A549 (cell line): Measurements from ENCODE around the gene ZNF496. TPM values are rescaled to one million over a fixed set of nuclear protein-coding genes. Genes with fewer than 3 reads are reported as not detected.

ENCODE experiments used
- ATAC-seq, 2 experiments: fragments of 200-7000 bp in 1 of 2; fragments of >200 bp in 1 of 2; cut with Nextera tagmentation in 1 of 2; cut with Tn5 transposase in 1 of 2; 3 replicates each; pipeline versions ENCODE4 v1.8.0 to v1.9.1; 2018 to 2020; ENCODE audit warnings: mild to moderate bottlenecking in 1 of 2, moderate library complexity in 1 of 2
- CTCF ChIA-PET: fragments of 300-600 bp; sonication (Branson Sonifier 250); formaldehyde crosslinking; extraction: SDS; loops from one replicate; lab custom pipeline; 2021; ENCODE audit warnings: antibody characterized with exemption, inconsistent platforms; lab: Yijun Ruan, JAX
- POLR2A ChIA-PET: fragments of 350-600 bp; formaldehyde crosslinking; extraction: SDS; loops from one replicate; lab custom pipeline; 2021; ENCODE audit warnings: antibody characterized with exemption, inconsistent platforms; lab: Yijun Ruan, JAX
- DNase-seq, 2 experiments: peaks; one replicate each; pipeline versions ENCODE4 v3.0.0 to v3.0.0-alpha.2; 2011 to 2016; ENCODE audit warnings: low read depth in 1 of 2, low spot score in 1 of 2
- FAIRE-seq: peaks from 2 replicates; lab custom pipeline; 2011; peaks lifted over from hg19 to GRCh38; lab: Jason Lieb, UNC
- H3K27ac ChIP-seq, 2 experiments: fragments of >200 bp; sonication (Bioruptor Twin); formaldehyde crosslinking; 3 replicates each; pipeline ENCODE4 v1.5.1; 2016 to 2017
- H3K4me1 ChIP-seq: fragments of >200 bp; sonication (Bioruptor Twin); formaldehyde crosslinking; 3 replicates; pipeline ENCODE4 v1.6.1; 2016
- H3K4me2 ChIP-seq: fragments of >200 bp; sonication (Bioruptor Twin); formaldehyde crosslinking; 3 replicates; pipeline ENCODE4 v1.6.1; 2016
- H3K4me3 ChIP-seq: fragments of >200 bp; sonication (Bioruptor Twin); formaldehyde crosslinking; 3 replicates; pipeline ENCODE4 v1.5.1; 2016
- H3K9me3 ChIP-seq: fragments of >200 bp; sonication (Bioruptor Twin); formaldehyde crosslinking; 3 replicates; pipeline ENCODE4 v1.6.1; 2016
- ATOH8 ChIP-seq: fragments of 250-450 bp; sonication (Bioruptor Pico); IDR thresholded peaks from 2 replicates; pipeline ENCODE4 v1.5.0; 2020; ENCODE audit warnings: low read depth, mild to moderate bottlenecking, moderate library complexity
- BCL3 ChIP-seq: fragments of >200 bp; sonication (Bioruptor Twin); formaldehyde crosslinking; IDR thresholded peaks from 3 replicates; pipeline ENCODE4 v1.6.1; 2016
- ELK1 ChIP-seq: fragments of 150-350 bp; IDR thresholded peaks from 2 replicates; pipeline ENCODE4 v1.6.1; 2014; ENCODE audit warnings: low read depth, mild to moderate bottlenecking, low read length
- EP300 ChIP-seq, 2 experiments: fragments of >200 bp; sonication (Bioruptor Twin); formaldehyde crosslinking; IDR thresholded peaks; 2 replicates in 1 of 2; 3 replicates in 1 of 2; pipeline ENCODE4 v1.6.1; 2016 to 2017
- FOSB ChIP-seq: fragments of 250-450 bp; sonication (Bioruptor Pico); IDR thresholded peaks from 2 replicates; pipeline ENCODE4 v1.5.0; 2020; ENCODE audit warnings: mild to moderate bottlenecking, moderate library complexity
- GATA3 ChIP-seq: IDR thresholded peaks from 2 replicates; pipeline ENCODE4 v1.6.1; 2012; ENCODE audit warnings: borderline replicate concordance
- HOXB13 ChIP-seq: fragments of 250-450 bp; sonication (Bioruptor Pico); IDR thresholded peaks from 2 replicates; pipeline ENCODE4 v1.5.0; 2020; ENCODE audit warnings: low read depth, mild to moderate bottlenecking, moderate library complexity
- MAFK ChIP-seq: fragments of 450-650 bp; IDR thresholded peaks from 2 replicates; pipeline ENCODE4 v1.6.1; 2014; ENCODE audit not compliant: partially characterized antibody
- MAX ChIP-seq: IDR thresholded peaks from 2 replicates; pipeline ENCODE4 v1.6.1; 2012
- MAZ ChIP-seq: fragments of 150-350 bp; IDR thresholded peaks from 2 replicates; pipeline ENCODE4 v1.6.1; 2014; ENCODE audit warnings: antibody characterized with exemption, low read depth, low read length, borderline replicate concordance
- MYC ChIP-seq: IDR thresholded peaks from 2 replicates; pipeline ENCODE4 v1.6.1; 2012; ENCODE audit warnings: mild to moderate bottlenecking, inconsistent platforms, low read length, improper control_type of control experiment, borderline replicate concordance
- NFE2L2 ChIP-seq: fragments of 150-350 bp; conservative IDR thresholded peaks from 2 replicates; pipeline ENCODE4 v1.6.1; 2014; ENCODE audit warnings: low read length
- POLR2A ChIP-seq: IDR thresholded peaks from 2 replicates; pipeline ENCODE4 v1.6.1; 2012; ENCODE audit warnings: mild to moderate bottlenecking, low read length
- RARB ChIP-seq: fragments of 250-450 bp; sonication (Bioruptor Pico); IDR thresholded peaks from 2 replicates; pipeline ENCODE4 v1.8.0; 2021; ENCODE audit warnings: mild to moderate bottlenecking, moderate library complexity
- RFX5 ChIP-seq: fragments of 450-650 bp; IDR thresholded peaks from 2 replicates; pipeline ENCODE4 v1.7.1; 2014; ENCODE audit warnings: antibody characterized with exemption, mild to moderate bottlenecking, moderate library complexity
- RNF2 ChIP-seq: fragments of 200-600 bp; sonication (generic); IDR thresholded peaks from 2 replicates; pipeline ENCODE4 v1.6.1; 2016; ENCODE audit warnings: low read depth, mild to moderate bottlenecking, antibody characterized with exemption, moderate library complexity, borderline replicate concordance
- SMC3 ChIP-seq: fragments of >200 bp; sonication (Bioruptor Twin); formaldehyde crosslinking; IDR thresholded peaks from 3 replicates; pipeline ENCODE4 v1.6.1; 2018; ENCODE audit warnings: inconsistent platforms
- ZC3H11A ChIP-seq: fragments of 450-650 bp; IDR thresholded peaks from 2 replicates; pipeline ENCODE4 v1.6.1; 2014; ENCODE audit warnings: antibody characterized with exemption, mild to moderate bottlenecking
- WGBS: methylation state at CpG from one replicate; pipeline ENCODE4 v1.1.6; 2017; ENCODE audit errors: missing lambda C conversion rate; 5-methylcytosine and 5-hydroxymethylcytosine counted together
- polyA plus RNA-seq, 4 experiments: library from polyadenylated mRNA; depleted of rRNA in 3 of 4; stranded (reverse); fragments of >200 nt; fragmentation: RNase III in 1 of 4; extraction: RNeasy Plus Mini Kit Qiagen cat#74134 plus additional on column Dnase treatment in 1 of 4; gene quantifications; 2 replicates in 3 of 4; 3 replicates in 1 of 4; pipeline ENCODE4 v1.2.3, GENCODE V29; 2011 to 2017

Gene ZNF496
- polyA plus RNA-seq, 2 of the 4 experiments (the other 2 are of a cell fraction): 13.1 to 16.1 TPM

- peaks cover 9% of the 10 kb centered on the region; the same call in 1 of the 3 replicates for H3K9me3 ChIP-seq
- POLR2A ChIA-PET: no interaction called here
- DNase-seq (no peak), ATAC-seq (no peak), FAIRE-seq (no peak)
- no peak overlapping the region for H3K4me2 ChIP-seq
- no peaks in the 10 kb centered on the region for H3K4me1 ChIP-seq
- H3K4me3 ChIP-seq: no peak overlapping the region
- no peak overlapping the region for H3K27ac ChIP-seq
- WGBS: 91% methylated on average over 23 of the region's 23 CpGs
- no peak for TF ChIP-seq EP300 (IDR thresholded peaks at IDR 0.05)
- TF ChIP-seq RFX5: no peak
- TF ChIP-seq MAFK: no peak
- CTCF ChIA-PET: no interaction called here
Observed at GRCh38 chr1:247286134-247286670, 45.5 kb downstream of the ZNF496 start.

GRCh38 chr1:247281001-247281574 lies 50.6 kb downstream of the ZNF496 start:
- CTCF ChIA-PET: interaction anchor here (1.6 kb wide), 1 partner anchor 11 kb away, joined by 5 read pairs; no protein-coding TSS in a partner anchor
- FAIRE-seq: no peak
- Histone ChIP-seq H3K9me3 (no peaks in the 10 kb centered on the region), H3K4me2 (no peak overlapping the region), H3K4me3 (no peak overlapping the region), H3K27ac (no peak overlapping the region)
- no peak for TF ChIP-seq NFE2L2
- no peak for TF ChIP-seq RARB (CRISPR knock-in tag)
- no peak for TF ChIP-seq SMC3
- TF ChIP-seq MAZ: no peak
- TF ChIP-seq MAX: no peak
- no peak for TF ChIP-seq BCL3
- TF ChIP-seq POLR2A: no peak
- TF ChIP-seq ZC3H11A: no peak
- TF ChIP-seq RNF2: no peak
- no peak for TF ChIP-seq FOSB
- TF ChIP-seq, all 56 proteins: peak for 0
- 19% methylated on average over 5 of the region's 5 CpGs for WGBS
- DNase-seq (no peak), ATAC-seq (peak in 1 of 2 experiments; percentile 45; a peak in 3 of 6 replicates)
- no peaks in the 10 kb centered on the region for H3K4me1 ChIP-seq
- POLR2A ChIA-PET: no interaction called here

- ChIA-PET CTCF (no interaction called here), POLR2A (no interaction called here)
- 36% methylated on average over 2 of the region's 2 CpGs for WGBS
- no peak for TF ChIP-seq MAZ
- TF ChIP-seq ATOH8: no peak
- no peak for TF ChIP-seq HOXB13 (CRISPR knock-in tag)
- no peak for TF ChIP-seq RFX5
- TF ChIP-seq ELK1: no peak
- no peak for TF ChIP-seq MYC
- no peak for TF ChIP-seq GATA3
- TF ChIP-seq, all 56 proteins: peak for 0
- DNase-seq (no peak), ATAC-seq (no peak), FAIRE-seq (no peak)
- H3K4me2 ChIP-seq: no peak overlapping the region
- no peaks in the 10 kb centered on the region for H3K4me1 ChIP-seq
- no peak overlapping the region for H3K4me3 ChIP-seq
- H3K27ac ChIP-seq: no peak overlapping the region
- 0 out of 3 replicates have a peak, but pooled peaks cover 2% of the 10 kb centered on the region for H3K9me3 ChIP-seq
Observed at GRCh38 chr1:247277191-247277590, 54.5 kb downstream of the ZNF496 start.
